SKM-1 (cell line): ENCODE results near the gene RASA3.
"Not testable (repeated sequence)": the region's sequence is repeated elsewhere in the genome, so short reads cannot be mapped to it uniquely, and the experiment has no call there.

ENCODE experiments used
- DNase-seq: peaks from one replicate; lab custom pipeline; 2025; ENCODE audit not compliant: unreplicated experiment; lab: John Stamatoyannopoulos, UW

The RASA3 gene

DNA sequence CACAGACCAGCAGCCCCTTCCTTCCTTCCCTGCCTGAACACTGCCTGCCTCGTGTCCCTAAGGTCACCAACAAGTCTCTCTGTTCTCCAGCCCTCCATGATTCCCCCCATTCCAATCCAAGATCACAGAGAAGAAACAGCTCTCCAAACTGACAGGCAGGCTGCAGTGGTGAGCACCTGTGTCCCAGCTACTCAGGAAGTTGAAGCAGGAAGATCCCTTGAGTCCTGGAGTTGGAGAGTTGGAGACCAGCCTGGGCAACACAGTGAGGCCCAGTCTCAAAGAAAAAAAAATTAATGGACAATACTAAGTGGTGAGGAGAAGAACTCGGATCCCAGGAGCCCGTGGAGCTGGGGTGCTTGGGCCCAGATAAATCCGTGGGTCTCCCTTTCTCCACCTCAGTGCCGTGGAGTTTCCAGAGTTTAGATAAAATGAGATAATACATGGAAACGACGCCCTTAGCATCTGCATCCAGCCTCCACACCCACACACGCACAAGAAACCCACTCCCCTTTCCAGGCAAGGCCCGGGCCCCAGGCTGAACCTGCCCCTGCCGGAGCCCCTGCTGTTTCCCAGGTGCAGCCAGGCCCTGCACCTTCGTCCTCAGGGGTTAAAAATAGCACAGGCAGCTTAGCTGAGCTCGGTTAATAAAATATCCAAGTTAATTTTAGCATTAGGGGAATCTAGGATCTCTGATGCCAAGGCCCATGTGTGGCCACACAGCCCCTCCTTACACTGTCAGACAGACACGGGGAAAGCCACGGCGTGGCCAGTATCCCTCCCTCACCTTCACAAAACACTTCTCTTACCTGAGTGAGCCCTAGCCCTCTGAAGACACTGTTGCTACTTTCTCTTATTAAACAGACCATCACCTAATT is 4.7 kb downstream of the RASA3 start:
- DNase-seq = no peak

DNA sequence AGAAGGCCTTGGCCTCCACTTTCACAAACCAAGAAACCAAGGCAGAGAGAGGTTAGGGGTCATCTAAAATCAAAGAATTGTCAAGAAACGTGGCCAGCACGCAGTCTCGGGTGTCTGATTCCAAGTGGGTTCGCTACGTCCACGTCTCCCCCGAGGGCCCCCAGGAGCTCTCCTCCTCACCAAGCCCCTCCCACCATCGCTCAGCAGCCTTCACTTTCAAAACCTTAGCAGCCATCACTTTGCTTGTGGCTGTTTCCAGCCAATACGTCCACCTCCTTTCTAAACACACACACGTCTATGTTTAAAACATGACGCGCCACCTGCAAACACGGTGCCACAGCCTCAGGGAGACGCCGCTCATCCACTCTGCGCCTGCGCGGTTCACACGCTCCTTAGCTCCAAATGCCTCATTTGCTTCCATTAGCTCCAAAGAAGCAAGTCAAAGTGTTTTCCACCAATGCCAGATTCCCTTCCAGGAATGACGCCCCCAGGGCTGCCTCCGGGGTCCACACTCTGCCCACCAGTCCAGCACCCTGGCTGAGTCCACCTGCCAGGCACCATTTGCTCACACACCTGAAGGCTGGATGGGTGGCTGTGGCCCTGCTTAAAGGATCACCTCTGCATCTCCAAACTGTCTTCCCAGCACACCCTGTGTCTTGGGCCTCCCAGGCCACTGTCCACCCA is 5.5 kb downstream of the RASA3 start:
- no peak for DNase-seq

DNA sequence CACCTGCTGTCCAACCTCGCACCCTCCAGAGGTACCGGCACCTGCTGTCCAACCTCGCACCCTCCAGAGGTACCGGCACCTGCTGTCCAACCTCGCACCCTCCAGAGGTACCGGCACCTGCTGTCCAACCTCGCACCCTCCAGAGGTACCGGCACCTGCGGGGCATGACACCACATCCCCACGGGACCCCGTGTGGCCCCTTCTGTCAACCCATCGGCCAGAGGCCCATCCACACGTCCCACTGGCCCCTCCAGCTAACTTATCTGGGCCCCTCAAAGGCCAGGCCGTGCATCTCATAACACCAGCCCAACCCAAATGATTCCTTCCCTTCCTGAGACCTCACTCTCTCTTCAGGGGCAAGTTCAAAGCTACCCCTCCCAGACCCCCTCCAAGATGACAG is 6.3 kb downstream of the RASA3 start:
- not testable (repeated sequence) for DNase-seq

DNA sequence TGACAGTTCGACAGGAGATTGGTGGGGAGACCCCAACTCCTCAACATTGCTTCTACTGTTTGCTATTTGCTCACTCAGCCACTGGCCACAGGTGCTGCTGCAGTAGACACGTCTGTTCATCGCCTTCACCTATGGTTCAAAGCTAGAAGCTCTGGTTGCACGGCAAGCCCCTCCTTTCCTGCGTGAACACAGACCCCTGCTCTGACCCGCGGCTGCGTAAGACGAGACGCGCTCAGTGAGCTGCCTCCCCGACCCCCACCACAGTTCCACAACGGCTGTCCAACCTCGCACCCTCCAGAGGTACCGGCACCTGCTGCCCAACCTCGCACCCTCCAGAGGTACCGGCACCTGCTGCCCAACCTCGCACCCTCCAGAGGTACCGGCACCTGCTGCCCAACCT is 6.8 kb downstream of the RASA3 start:
- no peak for DNase-seq

DNA sequence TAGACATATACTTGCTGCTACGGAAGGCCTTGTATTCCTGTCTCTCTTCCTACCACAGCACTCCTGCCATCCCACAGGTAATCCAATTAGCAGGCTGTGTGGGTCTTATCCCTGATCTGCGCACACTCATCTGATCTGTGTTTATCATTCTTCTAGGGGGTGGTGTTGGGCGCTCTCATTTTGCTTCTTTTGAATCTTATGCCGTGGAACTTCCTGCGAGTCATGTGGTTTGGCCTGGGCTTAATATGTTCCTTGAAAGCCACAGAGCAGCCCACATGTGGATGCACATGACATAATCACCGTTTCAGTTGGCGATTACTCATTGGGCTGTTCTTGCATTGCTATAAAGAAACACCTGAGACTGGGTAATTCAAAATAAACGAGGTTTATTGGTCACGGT is 7.5 kb downstream of the RASA3 start:
- no peak for DNase-seq

DNA sequence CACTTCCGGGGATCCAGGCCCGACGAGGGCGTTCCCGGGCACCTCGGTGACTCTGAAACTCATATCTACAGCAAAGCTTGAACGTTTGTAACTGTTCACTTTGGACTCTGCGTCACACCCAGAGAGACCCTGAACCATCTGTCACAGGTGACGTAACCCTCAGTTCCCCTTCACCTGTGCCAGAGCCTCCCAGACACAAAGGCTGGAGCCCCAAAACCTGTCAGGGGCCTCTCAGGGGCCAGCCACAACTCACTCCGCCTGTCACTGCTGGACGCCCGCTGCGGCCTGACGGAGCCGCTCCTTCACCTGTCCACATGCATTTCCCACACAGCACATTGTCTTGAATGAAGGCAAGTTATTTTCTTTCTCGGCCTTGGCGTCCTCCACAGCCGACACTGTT is 8.0 kb downstream of the RASA3 start:
- no peak for DNase-seq

DNA sequence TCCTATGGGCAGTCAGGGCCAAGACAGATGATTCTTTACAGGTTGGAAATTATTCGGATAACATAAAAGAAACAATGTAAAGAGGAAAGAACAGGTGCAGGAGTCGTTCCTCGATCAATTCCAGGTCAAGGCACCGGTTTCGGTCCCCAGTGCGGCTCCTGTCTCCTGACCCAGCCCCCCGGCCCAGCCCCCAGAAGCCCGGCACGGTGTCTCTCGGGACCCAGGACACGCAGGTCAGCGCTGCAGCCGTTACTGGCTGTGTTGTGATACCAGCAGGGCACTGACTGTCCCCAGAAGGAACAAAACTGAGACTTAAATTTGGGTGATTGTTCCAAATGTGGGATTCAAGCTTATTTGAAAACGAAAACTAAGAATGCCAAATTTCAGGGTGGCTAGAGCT is 8.5 kb downstream of the RASA3 start:
- no peak for DNase-seq

DNA sequence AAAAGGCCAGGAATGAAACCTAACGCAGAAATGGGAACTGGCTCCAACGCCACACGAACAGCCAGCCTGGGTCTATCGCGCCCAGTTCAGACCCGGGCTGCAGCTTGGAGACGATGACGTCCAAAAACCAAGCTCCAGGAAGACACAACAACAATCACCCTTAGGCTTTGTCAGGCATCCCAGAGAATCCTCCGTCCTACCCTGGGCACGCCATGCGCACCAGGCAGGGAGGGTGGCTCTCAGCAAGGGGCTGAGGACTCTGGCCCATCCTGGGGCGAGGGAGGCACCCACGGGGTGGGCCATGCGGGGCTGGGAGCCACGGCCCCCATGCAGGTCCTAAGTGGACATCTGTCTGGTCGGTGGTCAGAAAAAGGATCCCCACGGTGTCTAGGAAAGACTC is 9.0 kb downstream of the RASA3 start:
- DNase-seq = no peak

DNA sequence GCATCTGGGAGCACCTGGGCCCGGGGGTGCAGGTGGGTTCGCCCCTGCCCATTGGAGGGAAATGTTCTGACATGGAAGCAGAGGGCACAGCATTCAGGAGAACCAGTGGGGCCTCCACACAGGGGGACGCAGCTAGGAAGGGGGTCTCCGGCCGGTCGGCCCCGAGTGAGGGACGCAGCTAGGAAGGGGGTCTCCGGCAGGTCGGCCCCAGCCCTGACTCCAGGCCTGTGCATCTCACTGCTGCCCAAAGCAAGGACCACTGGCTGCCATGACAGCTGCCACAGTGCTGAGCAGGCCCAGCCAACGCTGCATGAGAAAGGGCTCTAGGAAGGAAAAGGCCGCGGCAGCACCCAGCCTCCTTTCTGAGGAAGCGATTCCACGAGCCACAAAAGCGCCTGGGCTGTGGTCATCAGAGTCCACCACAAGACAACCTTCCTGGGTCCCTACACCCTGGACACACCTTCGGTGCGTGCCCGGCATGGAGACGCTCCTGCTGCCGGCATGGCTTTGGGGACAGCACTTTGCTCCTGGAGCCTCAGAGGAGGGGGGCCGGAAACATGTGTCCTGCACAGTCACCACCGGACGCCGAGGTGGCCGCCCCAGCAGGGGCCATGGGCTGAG is 9.7 kb downstream of the RASA3 start:
- DNase-seq = no peak

DNA sequence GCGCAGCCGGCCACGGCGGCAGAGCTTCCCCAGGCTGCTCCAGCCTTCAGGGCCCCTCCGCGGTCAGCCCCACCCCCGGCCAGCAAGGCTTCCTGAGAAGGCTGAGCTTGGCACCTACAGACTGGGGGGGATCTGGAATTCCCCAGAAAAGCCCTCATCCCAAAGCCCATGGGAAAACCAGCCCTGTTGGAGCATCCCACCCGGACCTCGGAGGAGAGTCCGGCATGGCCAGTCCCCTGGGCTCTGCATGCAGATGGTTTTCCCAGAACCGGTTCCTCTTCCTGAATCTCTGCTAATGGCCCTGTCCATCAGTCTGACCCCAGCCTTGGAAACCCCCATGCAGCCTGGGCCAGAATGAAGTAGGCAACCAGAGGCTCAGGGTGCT is 10.3 kb downstream of the RASA3 start:
- no peak for DNase-seq

DNA sequence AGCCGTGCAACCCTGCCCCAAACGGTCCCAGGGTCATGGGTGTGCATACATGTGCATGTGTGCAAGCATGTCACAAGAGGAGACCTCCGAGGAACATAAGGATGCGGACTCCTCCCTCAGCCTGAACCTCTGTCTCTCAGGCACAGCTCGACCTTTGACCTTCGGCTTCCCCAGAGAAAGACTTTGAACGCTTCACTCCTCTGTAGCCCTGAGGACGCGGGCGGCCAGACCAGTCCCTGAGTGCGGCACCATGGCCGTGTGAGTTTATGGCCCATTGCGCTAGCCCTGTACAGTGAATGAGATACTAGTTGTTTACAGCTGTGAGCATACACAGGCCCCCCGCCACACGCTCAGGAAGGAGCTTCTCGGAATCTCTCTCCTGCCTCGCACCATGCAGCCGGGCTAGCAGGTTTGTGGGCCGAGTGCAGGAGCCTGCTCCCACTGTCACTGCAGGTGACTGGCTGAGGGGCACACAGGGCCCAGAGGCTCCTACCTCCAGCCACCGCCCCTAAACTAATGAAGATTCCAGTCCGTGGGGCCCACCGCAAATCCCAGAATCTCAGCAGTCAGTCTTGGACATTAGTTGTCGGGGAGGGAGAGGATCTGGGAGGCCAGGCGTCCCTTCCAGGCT is 10.8 kb downstream of the RASA3 start:
- DNase-seq = no peak

DNA sequence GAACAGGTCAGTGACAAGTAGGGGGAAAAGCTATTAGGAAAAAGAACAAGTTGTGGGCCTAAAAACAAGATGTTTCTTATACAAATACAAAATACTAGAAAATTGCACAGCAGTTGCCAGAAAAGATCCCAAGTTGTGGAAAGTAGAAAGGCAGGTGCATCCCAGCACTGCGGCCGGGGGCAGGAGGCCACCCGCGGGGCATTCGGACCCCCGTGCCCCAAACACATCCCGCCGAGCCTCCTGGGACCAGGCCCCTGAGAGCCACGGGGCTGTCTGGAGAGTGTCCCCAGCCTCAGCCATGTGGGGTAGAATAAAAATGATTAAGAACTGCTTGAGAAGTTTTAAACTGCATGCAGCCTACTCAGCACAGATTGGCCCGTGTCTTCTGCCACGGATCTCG is 11.4 kb downstream of the RASA3 start:
- DNase-seq = no peak

DNA sequence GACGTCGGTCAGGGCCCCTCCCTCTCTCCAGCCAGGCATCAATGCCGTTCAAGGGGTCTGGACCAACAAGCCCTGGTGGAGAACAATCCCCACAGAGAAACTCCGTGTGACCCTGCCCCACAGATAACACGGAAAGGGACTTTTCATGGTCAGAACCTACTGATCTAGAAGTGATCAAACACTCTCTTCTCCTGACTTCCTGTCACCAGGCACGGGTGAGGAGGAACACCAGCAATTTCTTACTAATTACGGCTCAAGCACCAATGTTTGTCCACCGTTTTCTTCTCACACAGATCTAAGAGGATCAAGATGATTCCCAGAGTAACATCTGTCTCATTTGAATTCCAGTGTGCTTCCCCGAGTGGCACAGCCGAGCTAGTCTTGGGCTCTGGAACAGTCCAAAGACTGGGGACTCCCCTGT is 11.8 kb downstream of the RASA3 start:
- DNase-seq = no peak

DNA sequence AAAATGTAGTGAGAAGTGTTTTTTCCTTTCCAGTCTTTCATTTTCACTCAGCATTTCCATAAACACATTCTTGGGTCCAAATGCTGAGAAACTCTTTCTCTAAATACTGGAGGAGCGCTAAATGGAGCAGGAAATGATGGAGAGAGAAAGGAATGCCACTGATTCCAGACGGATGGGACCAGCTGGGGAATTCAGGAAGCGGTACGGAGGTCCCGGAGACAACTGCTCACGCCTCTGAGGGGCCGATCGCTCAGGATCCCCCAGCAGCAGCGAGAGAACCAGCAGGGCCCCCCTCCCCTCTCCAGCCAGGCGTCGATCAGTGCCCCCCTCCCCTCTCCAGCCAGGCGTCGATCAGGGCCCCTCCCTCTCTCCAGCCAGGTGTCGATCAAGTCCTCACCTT is 13.2 kb downstream of the RASA3 start:
- DNase-seq = no peak

DNA sequence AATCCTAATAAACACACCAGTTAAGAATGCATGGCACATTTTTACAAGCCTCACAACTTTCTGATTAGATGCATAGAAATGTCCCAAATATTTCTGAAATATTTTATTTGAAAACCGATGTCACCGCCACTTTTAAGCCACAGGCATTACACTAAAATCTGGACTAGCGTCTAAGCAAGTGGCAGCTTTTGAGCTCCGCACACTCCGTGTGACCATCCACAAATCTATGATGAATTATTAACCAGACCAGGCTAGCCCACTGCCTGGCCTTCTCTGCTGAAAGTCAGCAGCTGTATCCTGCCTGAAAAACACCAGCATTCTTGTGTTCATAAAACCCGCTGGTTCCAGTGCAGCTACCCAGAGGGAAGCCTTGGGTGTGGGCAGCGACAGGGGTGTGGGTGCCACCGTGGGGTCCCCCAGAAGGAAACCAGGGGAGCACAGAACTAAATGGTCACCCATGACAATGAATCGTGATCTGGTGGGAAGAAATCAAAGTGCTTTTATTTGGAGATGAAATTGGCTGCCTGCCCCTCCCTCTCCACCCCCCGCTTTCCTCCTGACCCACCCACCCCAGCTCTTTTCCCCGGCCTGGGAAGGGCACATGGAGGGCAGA is 13.8 kb downstream of the RASA3 start:
- no peak for DNase-seq

DNA sequence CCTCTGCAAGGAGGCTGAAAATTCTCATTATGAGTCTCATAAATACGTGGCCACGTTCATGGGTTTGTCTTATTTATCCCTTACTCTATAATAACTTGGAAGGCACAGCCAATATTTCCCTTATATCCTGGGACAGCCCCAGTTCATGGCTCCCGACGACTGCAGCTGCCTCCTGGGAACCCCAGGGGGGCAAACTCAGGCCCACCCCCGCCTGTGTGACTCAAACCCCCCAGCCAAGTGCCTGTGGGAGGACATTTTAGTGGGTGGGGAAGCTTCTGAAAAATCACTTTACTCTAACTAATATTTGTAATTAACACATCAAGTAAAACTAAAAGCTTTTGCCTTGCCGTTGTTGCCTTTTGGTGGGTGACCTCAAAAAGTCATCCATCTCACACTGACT is 14.3 kb downstream of the RASA3 start:
- no peak for DNase-seq

DNA sequence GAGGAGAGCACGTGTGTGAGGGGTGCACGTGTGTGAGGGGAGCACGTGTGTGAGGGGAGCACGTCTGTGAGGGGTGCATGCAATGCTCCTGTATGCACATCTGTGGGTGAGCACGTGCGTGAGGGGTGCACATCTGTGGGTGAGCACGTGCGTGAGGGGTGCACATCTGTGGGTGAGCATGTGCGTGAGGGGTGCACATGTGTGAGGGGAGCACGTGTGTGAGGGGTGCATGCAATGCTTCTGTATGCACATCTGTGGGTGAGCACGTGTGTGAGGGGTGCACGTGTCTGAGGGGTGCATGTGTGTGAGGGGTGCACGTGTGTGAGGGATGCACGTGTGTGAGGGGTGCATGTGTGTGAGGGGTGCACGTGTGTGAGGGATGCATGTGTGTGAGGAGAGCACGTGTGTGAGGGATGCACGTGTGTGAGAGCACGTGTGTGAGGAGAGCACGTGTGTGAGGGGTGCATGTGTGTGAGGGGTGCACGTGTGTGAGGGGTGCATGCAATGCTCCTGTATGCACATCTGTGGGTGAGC is 15.0 kb downstream of the RASA3 start:
- not testable (repeated sequence) for DNase-seq

DNA sequence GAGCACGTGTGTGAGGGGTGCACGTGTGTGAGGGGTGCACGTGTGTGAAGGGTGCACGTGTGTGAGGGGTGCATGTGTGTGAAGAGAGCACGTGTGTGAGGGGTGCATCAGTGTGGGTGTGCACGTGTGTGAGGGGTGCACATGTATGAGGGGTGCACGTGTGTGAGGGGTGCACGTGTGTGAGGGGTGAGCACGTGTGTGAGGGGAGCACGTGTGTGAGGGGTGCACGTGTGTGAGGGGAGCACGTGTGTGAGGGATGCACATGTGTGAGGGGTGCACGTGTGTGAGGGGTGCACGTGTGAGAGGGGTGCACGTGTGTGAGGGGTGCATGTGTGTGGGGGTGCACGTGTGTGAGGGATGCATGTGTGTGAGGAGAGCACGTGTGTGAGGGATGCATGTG is 15.7 kb downstream of the RASA3 start:
- no peak for DNase-seq

DNA sequence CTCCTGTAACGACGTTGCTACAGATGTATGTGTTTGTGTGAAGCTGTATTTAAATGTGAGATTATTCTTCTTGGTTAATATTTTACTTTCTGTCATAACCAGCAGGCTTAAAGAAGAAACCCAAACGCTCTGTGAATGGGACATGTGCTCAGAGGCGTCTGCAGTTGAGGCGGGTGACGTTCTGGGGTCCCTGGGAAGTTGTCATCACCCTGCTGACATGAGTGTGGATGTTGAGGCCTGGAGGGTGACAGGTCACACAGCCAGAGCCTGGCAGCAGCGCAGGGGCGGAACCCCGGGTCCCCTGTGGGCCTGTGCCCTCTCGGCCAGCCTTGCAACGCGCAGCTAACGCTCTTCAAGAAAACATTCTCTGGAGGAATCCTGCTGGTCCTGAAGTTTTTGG is 16.6 kb downstream of the RASA3 start:
- no peak for DNase-seq

DNA sequence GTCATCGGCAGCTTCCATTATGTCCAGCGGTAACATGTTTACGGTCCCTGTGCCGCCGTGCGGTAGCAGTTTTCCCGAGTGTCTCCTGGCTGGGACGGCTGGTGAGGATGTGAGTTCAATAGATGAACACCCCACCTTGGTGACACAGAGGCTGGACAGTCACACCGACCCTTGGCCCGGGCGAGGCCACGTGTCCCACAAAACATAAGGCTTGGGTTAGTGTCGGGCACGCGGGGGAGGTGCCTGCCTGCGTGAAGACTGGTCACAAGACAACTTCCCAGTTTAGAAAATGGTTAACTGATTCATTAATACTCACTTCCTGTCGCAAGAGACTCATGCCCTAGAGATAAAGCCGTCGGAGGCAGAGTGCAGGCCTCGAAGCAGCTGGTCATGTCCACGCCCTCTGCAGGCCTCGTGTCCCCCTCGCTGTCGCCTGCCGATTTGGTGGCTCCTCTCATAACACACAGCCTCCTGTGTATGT is 17.2 kb downstream of the RASA3 start:
- no peak for DNase-seq

DNA sequence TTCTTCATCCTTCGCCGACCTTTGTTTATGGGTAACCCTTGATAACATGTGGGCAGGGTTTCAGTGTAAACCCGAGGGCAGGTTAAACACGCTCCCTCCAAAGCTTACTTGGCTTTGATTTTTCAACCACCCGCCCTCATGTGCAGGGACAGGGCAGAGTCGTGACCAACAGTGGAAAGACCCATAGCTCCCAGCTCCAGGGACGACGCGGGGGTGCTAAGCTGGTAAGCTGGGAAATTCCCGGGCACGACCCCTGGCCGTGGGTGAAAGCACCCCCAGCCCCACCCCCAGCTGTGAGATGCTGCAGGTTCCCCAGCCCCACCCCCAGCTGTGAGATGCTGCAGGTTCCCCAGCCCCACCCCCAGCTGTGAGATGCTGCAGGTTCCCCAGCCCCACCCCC is 17.8 kb downstream of the RASA3 start:
- not testable (repeated sequence) for DNase-seq
